Neural cell (in vitro differentiated cells): Measurements from ENCODE around the gene TAGLN2. TPM values are rescaled to one million over a fixed set of nuclear protein-coding genes. Genes with fewer than 3 reads are reported as not detected.

Source experiments
- H2AFZ ChIP-seq: fragments of 200-600, 300-800 bp; sonication (generic), shearing (Covaris generic); 2 replicates; pipeline ENCODE4 v1.6.0; 2014; ENCODE audit warnings: low read depth, mild to moderate bottlenecking, antibody characterized with exemption, low read length, moderate library complexity
- H3F3A ChIP-seq: fragments of 200-600 bp; shearing (Covaris generic); 2 replicates; pipeline ENCODE4 v1.6.1; 2016; ENCODE audit warnings: mild to moderate bottlenecking, moderate library complexity, mixed read lengths, antibody characterized with exemption, low read length; ENCODE audit not compliant: insufficient read depth, poor library complexity, severe bottlenecking
- H3K27ac ChIP-seq: fragments of 200-600, 300-800 bp; sonication (generic), shearing (Covaris generic); 2 replicates; pipeline ENCODE4 v1.5.1; 2014; ENCODE audit warnings: mild to moderate bottlenecking, low read length, moderate library complexity
- H3K27me3 ChIP-seq: fragments of 300-800, 200-600 bp; sonication (generic), shearing (Covaris generic); 2 replicates; pipeline ENCODE4 v1.6.0; 2014; ENCODE audit warnings: mild to moderate bottlenecking, low read depth, low read length, moderate library complexity; ENCODE audit not compliant: insufficient read depth
- H3K36me3 ChIP-seq: fragments of 300-800, 200-600 bp; sonication (generic), shearing (Covaris generic); 2 replicates; pipeline ENCODE4 v1.5.1; 2014; ENCODE audit warnings: mild to moderate bottlenecking, antibody characterized with exemption, low read length, moderate library complexity; ENCODE audit not compliant: insufficient read depth
- H3K4me2 ChIP-seq: fragments of 300-800, 200-600 bp; sonication (generic), shearing (Covaris generic); 2 replicates; pipeline ENCODE4 v1.6.0; 2014; ENCODE audit warnings: mild to moderate bottlenecking, low read length
- H3K4me3 ChIP-seq: fragments of 300-800, 200-600 bp; sonication (generic), shearing (Covaris generic); 2 replicates; pipeline ENCODE4 v1.5.1; 2014; ENCODE audit warnings: mild to moderate bottlenecking, low read length, moderate library complexity
- H3K79me2 ChIP-seq: fragments of 200-600 bp; shearing (Covaris generic); replicated peaks from 2 replicates; pipeline ENCODE4 v1.6.0; 2014; ENCODE audit warnings: mild to moderate bottlenecking, low read length, moderate library complexity; ENCODE audit not compliant: insufficient read depth
- H3K9ac ChIP-seq: fragments of 300-800, 200-600 bp; sonication (generic), shearing (Covaris generic); 2 replicates; pipeline ENCODE4 v1.6.1; 2016; ENCODE audit warnings: mild to moderate bottlenecking, low read length, mixed read lengths
- H3K9me2 ChIP-seq: fragments of 200-600 bp; shearing (Covaris generic); 2 replicates; pipeline ENCODE4 v1.6.1; 2016; ENCODE audit warnings: mild to moderate bottlenecking, low read length, mixed read lengths; ENCODE audit not compliant: insufficient read depth
- H3K9me3 ChIP-seq: fragments of 200-600, 300-800 bp; sonication (generic), shearing (Covaris generic); 2 replicates; pipeline ENCODE4 v1.6.1; 2016; ENCODE audit warnings: mild to moderate bottlenecking, mixed run types, low read length, moderate library complexity, mixed read lengths
- H4K20me1 ChIP-seq: fragments of 200-600 bp; shearing (Covaris generic); 2 replicates; pipeline ENCODE4 v1.6.1; 2016; ENCODE audit warnings: mild to moderate bottlenecking, mixed run types; ENCODE audit not compliant: insufficient read depth
- EP300 ChIP-seq: fragments of 450-650 bp; conservative IDR thresholded peaks from 2 replicates; pipeline ENCODE4 v1.6.1; 2014; ENCODE audit warnings: antibody characterized with exemption, mild to moderate bottlenecking, moderate library complexity; ENCODE audit not compliant: poor library complexity, severe bottlenecking
- EZH2 ChIP-seq: fragments of 200-600, 300-800 bp; shearing (Covaris generic), sonication (generic); IDR thresholded peaks from 2 replicates; pipeline ENCODE4 v1.6.1; 2014; ENCODE audit warnings: antibody characterized with exemption, low read length, borderline replicate concordance, mild to moderate bottlenecking; ENCODE audit not compliant: insufficient read depth, poor library complexity, severe bottlenecking
- MXI1 ChIP-seq: fragments of 450-650 bp; conservative IDR thresholded peaks from 2 replicates; pipeline ENCODE4 v1.6.1; 2014; ENCODE audit warnings: antibody characterized with exemption, mild to moderate bottlenecking; ENCODE audit not compliant: poor library complexity, severe bottlenecking
- RAD21 ChIP-seq: fragments of 450-650 bp; conservative IDR thresholded peaks from 2 replicates; pipeline ENCODE4 v1.6.1; 2014; ENCODE audit warnings: antibody characterized with exemption, mild to moderate bottlenecking, moderate library complexity
- REST ChIP-seq: IDR thresholded peaks from 2 replicates; pipeline ENCODE4 v1.6.1; 2012; ENCODE audit warnings: borderline replicate concordance
- SMC3 ChIP-seq: fragments of 450-650 bp; conservative IDR thresholded peaks from 2 replicates; pipeline ENCODE4 v1.6.1; 2014; ENCODE audit warnings: antibody characterized with exemption, mild to moderate bottlenecking, moderate library complexity; ENCODE audit not compliant: poor library complexity
- TAF1 ChIP-seq: IDR thresholded peaks from 2 replicates; pipeline ENCODE4 v1.6.1; 2012; ENCODE audit warnings: low read depth
- polyA plus RNA-seq: library from polyadenylated mRNA; depleted of rRNA; stranded (reverse); fragments of >200 nt; gene quantifications from 2 replicates; pipeline ENCODE4 v1.2.3, GENCODE V29; 2014

TAGLN2 gene
- polyA plus RNA-seq, 1 donor from 2014 or later = 0.52 TPM

GRCh38 chr1:159895836-159896545, 29.3 kb downstream of the TAGLN2 start:
- H4K20me1 ChIP-seq = no peaks in the 10 kb centered on the region
- no peak overlapping the region for H3K4me2 ChIP-seq
- no peaks in the 10 kb centered on the region for H3F3A ChIP-seq
- no peak overlapping the region for H3K4me3 ChIP-seq
- H2AFZ ChIP-seq = no peak overlapping the region
- no peaks in the 10 kb centered on the region for H3K27me3 ChIP-seq
- TF ChIP-seq REST (peak; percentile 0), EZH2 (no peak), RAD21 (no peak)
- no peaks in the 10 kb centered on the region for H3K79me2 ChIP-seq
- H3K9ac ChIP-seq = no peak overlapping the region
- H3K9me3 ChIP-seq = no peaks in the 10 kb centered on the region
- H3K36me3 ChIP-seq = no peaks in the 10 kb centered on the region
- H3K9me2 ChIP-seq = no peaks in the 10 kb centered on the region
- H3K27ac ChIP-seq = no peak overlapping the region

GRCh38 chr1:159895286-159895685, 30.0 kb downstream of the TAGLN2 start:
- no peak for TF ChIP-seq MXI1
- Histone ChIP-seq H3K4me2 (no peak overlapping the region), H3K9ac (no peak overlapping the region), H3K79me2 (no peaks in the 10 kb centered on the region), H3K9me2 (no peaks in the 10 kb centered on the region), H4K20me1 (no peaks in the 10 kb centered on the region), H3F3A (no peaks in the 10 kb centered on the region), H3K36me3 (no peaks in the 10 kb centered on the region), H3K27me3 (no peaks in the 10 kb centered on the region), H2AFZ (no peak overlapping the region), H3K9me3 (no peaks in the 10 kb centered on the region), H3K4me3 (no peak overlapping the region), H3K27ac (no peak overlapping the region)

GRCh38 chr1:159892944-159893343, 32.4 kb downstream of the TAGLN2 start:
- no peak overlapping the region for H3K4me3 ChIP-seq
- TF ChIP-seq REST = no peak
- TF ChIP-seq TAF1 = no peak
- no peak for TF ChIP-seq MXI1
- no peak for TF ChIP-seq EP300
- TF ChIP-seq SMC3 = no peak
- no peak overlapping the region for H3K9ac ChIP-seq
- H3K36me3 ChIP-seq = no peaks in the 10 kb centered on the region
- H3K9me3 ChIP-seq = no peaks in the 10 kb centered on the region
- no peaks in the 10 kb centered on the region for H4K20me1 ChIP-seq
- no peak overlapping the region for H2AFZ ChIP-seq
- no peaks in the 10 kb centered on the region for H3K27me3 ChIP-seq
- H3K9me2 ChIP-seq = no peaks in the 10 kb centered on the region
- H3F3A ChIP-seq = no peaks in the 10 kb centered on the region
- no peak overlapping the region for H3K27ac ChIP-seq
- no peak overlapping the region for H3K4me2 ChIP-seq
- no peaks in the 10 kb centered on the region for H3K79me2 ChIP-seq
